ENCODE data around the gene DNAI1.
"Not testable (repeated sequence)": the region's sequence is repeated elsewhere in the genome, so short reads cannot be mapped to it uniquely, and the experiment has no call there.

The DNAI1 gene

GRCh38 chr9:34458013-34458958, at the start of gene DNAI1, which contains the start of gene FAM219A:
Gene DNAI1, plus strand, starts transcription at chr9:34458805. Its CDS starts 201 bp downstream, at chr9:34459006.
Gene FAM219A, minus strand, starts transcription at chr9:34458570. Its CDS starts 307 bp downstream, at chr9:34458263.
- DNase-seq = peak; percentile 73 to 100 (median 99)

GRCh38 chr9:34409154-34409553, 49.5 kb upstream of the DNAI1 start:
- DNase-seq = no peak

- DNase-seq = no peak
These were observed 46.3 kb upstream of the DNAI1 start for GRCh38 chr9:34412336-34412735.

- DNase-seq = peak in 17 of 58 donors; percentile 5 to 50 (median 19)
These were observed 45.3 kb upstream of the DNAI1 start for GRCh38 chr9:34413231-34413852.

- no peak for DNase-seq
These were observed 40.9 kb upstream of the DNAI1 start for GRCh38 chr9:34417734-34418133.

- DNase-seq = no peak
These were observed 38.7 kb upstream of the DNAI1 start for GRCh38 chr9:34419716-34420504.

- DNase-seq = no peak
These were observed 32.1 kb upstream of the DNAI1 start for GRCh38 chr9:34426347-34427074.

GRCh38 chr9:34428325-34428958, 30.2 kb upstream of the DNAI1 start:
- peak in 8 of 58 donors; percentile 8 to 54 (median 28) for DNase-seq

- DNase-seq = peak in 45 of 58 donors; percentile 9 to 74 (median 33)
These were observed 27.7 kb upstream of the DNAI1 start for GRCh38 chr9:34430843-34431437.

- no peak for DNase-seq
These were observed 26.9 kb upstream of the DNAI1 start for GRCh38 chr9:34431667-34432066.

- DNase-seq = peak in 22 of 58 donors; percentile 1 to 59 (median 16)
These were observed 21.3 kb upstream of the DNAI1 start for GRCh38 chr9:34437006-34437925.

- DNase-seq = not testable (repeated sequence)
These were observed 20.7 kb upstream of the DNAI1 start for GRCh38 chr9:34437926-34438307.

- DNase-seq = not testable (repeated sequence)
These were observed 20.1 kb upstream of the DNAI1 start for GRCh38 chr9:34438465-34438864.

GRCh38 chr9:34440017-34440416, 18.6 kb upstream of the DNAI1 start:
- DNase-seq = no peak

- DNase-seq = no peak
These were observed 15.8 kb upstream of the DNAI1 start for GRCh38 chr9:34442770-34443169.

GRCh38 chr9:34443533-34443932, 15.1 kb upstream of the DNAI1 start:
- no peak for DNase-seq

- no peak for DNase-seq
These were observed 14.6 kb upstream of the DNAI1 start for GRCh38 chr9:34443976-34444375.

GRCh38 chr9:34446468-34446891, 12.1 kb upstream of the DNAI1 start:
- DNase-seq = no peak

GRCh38 chr9:34446951-34447350, 11.7 kb upstream of the DNAI1 start:
- DNase-seq = no peak

All from anterior cingulate cortex (tissue), 58 donors.